Stimulated activated effector memory CD8-positive, alpha-beta T cell treated with anti-CD3 and anti-CD28 coated beads, Interleukin-12 subunit alpha, Interleukin-12 subunit beta, amount 100 ng/mL, for 72 hours (primary cell): Measurements from ENCODE around the gene PLEK2.
"Not testable (repeated sequence)": the region's sequence is repeated elsewhere in the genome, so short reads cannot be mapped to it uniquely, and the experiment has no call there.

Source experiments
- ATAC-seq: fragments of 150-1000 bp; cut with Tn5 transposase; 2 replicates; pipeline ENCODE4 v1.10.0; 2021
- DNase-seq, 2 donors: peaks; one replicate each; pipeline ENCODE4 v3.0.0; 2021 to 2022; ENCODE audit warnings: low spot score in 2 of 2
- H3K27ac Mint-ChIP-seq: one replicate; pipeline ENCODE4 v1.8.0; 2022; ENCODE audit warnings: mild to moderate bottlenecking, mixed read lengths
- H3K36me3 Mint-ChIP-seq: one replicate; pipeline ENCODE4 v1.8.0; 2022; ENCODE audit warnings: mild to moderate bottlenecking, mixed read lengths
- H3K4me1 Mint-ChIP-seq: one replicate; pipeline ENCODE4 v1.8.0; 2022; ENCODE audit warnings: mixed read lengths
- H3K4me3 Mint-ChIP-seq: one replicate; pipeline ENCODE4 v1.8.0; 2022; ENCODE audit warnings: mild to moderate bottlenecking, mixed read lengths
- H3K9me3 Mint-ChIP-seq: one replicate; pipeline ENCODE4 v1.8.0; 2022; ENCODE audit warnings: mixed read lengths

The PLEK2 gene

GRCh38 chr14:67360470-67361206 is 51.3 kb downstream of the PLEK2 start:
- Mint-ChIP-seq H3K36me3 (peaks cover 65% of the 10 kb centered on the region), H3K4me1 (peaks cover 63% of the 10 kb centered on the region), H3K4me3 (peak overlapping the region; percentile 97), H3K9me3 (no peaks in the 10 kb centered on the region), H3K27ac (peak overlapping the region; percentile 99)
- peak; percentile 46 for ATAC-seq
- no peak for DNase-seq

- ATAC-seq (peak; percentile 93), DNase-seq (peak; percentile 98 to 99)
- H3K4me1 Mint-ChIP-seq: peaks cover 63% of the 10 kb centered on the region
- peak within 1 kb of the TSS; percentile 99 for H3K27ac Mint-ChIP-seq
- H3K9me3 Mint-ChIP-seq: no peaks in the 10 kb centered on the region
- peak within 1 kb of the TSS; percentile 97 for H3K4me3 Mint-ChIP-seq
- H3K36me3 Mint-ChIP-seq: peaks cover 58% of the 10 kb centered on the region
Measured at GRCh38 chr14:67359775-67360469, 52.0 kb downstream of the PLEK2 start, which contains the start of the genes ATP6V1D and EIF2S1. ATP6V1D (minus strand) TSS chr14:67359804; CDS start chr14:67359698, 106 bp downstream. EIF2S1 (plus strand) TSS chr14:67360328; CDS start chr14:67364768, 4,440 bp downstream.

GRCh38 chr14:67358924-67359774 is 52.8 kb downstream of the PLEK2 start:
- Mint-ChIP-seq H3K9me3 (no peaks in the 10 kb centered on the region), H3K27ac (peak overlapping the region; percentile 99), H3K4me1 (peaks cover 61% of the 10 kb centered on the region), H3K36me3 (peaks cover 51% of the 10 kb centered on the region), H3K4me3 (peak overlapping the region; percentile 97)
- DNase-seq (no peak), ATAC-seq (no peak)

GRCh38 chr14:67357969-67358354 is 54.0 kb downstream of the PLEK2 start:
- no peaks in the 10 kb centered on the region for H3K9me3 Mint-ChIP-seq
- H3K4me3 Mint-ChIP-seq: peak overlapping the region; percentile 97
- H3K36me3 Mint-ChIP-seq: peaks cover 47% of the 10 kb centered on the region
- DNase-seq (no peak), ATAC-seq (no peak)
- peak overlapping the region; percentile 99 for H3K27ac Mint-ChIP-seq
- peaks cover 49% of the 10 kb centered on the region for H3K4me1 Mint-ChIP-seq

- Mint-ChIP-seq H3K4me3 (peak overlapping the region; percentile 97), H3K36me3 (peaks cover 47% of the 10 kb centered on the region), H3K27ac (peak overlapping the region; percentile 51), H3K4me1 (peaks cover 43% of the 10 kb centered on the region), H3K9me3 (no peaks in the 10 kb centered on the region)
- DNase-seq: no peak
- no peak for ATAC-seq
Measured at GRCh38 chr14:67357186-67357968, 54.6 kb downstream of the PLEK2 start.

- H3K9me3 Mint-ChIP-seq: no peaks in the 10 kb centered on the region
- peaks cover 67% of the 10 kb centered on the region for H3K36me3 Mint-ChIP-seq
- H3K27ac Mint-ChIP-seq: peak overlapping the region; percentile 18
- ATAC-seq (no peak), DNase-seq (no peak)
- H3K4me1 Mint-ChIP-seq: peaks cover 5% of the 10 kb centered on the region
- no peak overlapping the region for H3K4me3 Mint-ChIP-seq
Measured at GRCh38 chr14:67352055-67352454, 59.9 kb downstream of the PLEK2 start.

GRCh38 chr14:67345583-67345982 is 66.4 kb downstream of the PLEK2 start:
- no peak for DNase-seq
- Mint-ChIP-seq H3K9me3 (no peaks in the 10 kb centered on the region), H3K4me1 (no peaks in the 10 kb centered on the region), H3K4me3 (no peak overlapping the region), H3K36me3 (peaks cover 87% of the 10 kb centered on the region), H3K27ac (no peak overlapping the region)
- ATAC-seq: no peak

- no peaks in the 10 kb centered on the region for H3K9me3 Mint-ChIP-seq
- peak overlapping the region; percentile 39 for H3K27ac Mint-ChIP-seq
- H3K4me1 Mint-ChIP-seq: no peaks in the 10 kb centered on the region
- DNase-seq: no peak
- no peak overlapping the region for H3K4me3 Mint-ChIP-seq
- peaks cover 85% of the 10 kb centered on the region for H3K36me3 Mint-ChIP-seq
- ATAC-seq: peak; percentile 79
Measured at GRCh38 chr14:67343601-67344230, 68.2 kb downstream of the PLEK2 start.

GRCh38 chr14:67341231-67341630 is 70.7 kb downstream of the PLEK2 start:
- H3K9me3 Mint-ChIP-seq, H3K27ac Mint-ChIP-seq, H3K4me3 Mint-ChIP-seq, DNase-seq, H3K4me1 Mint-ChIP-seq, ATAC-seq: not testable (repeated sequence)
- peaks cover 85% of the 10 kb centered on the region for H3K36me3 Mint-ChIP-seq
